Transverse colon (tissue), 4 donors: ENCODE results near the gene PLCB1. TPM values are rescaled to one million over a fixed set of nuclear protein-coding genes. Genes with fewer than 3 reads are reported as not detected.

ENCODE experiments used
- DNase-seq: peaks from one replicate; pipeline ENCODE4 v3.0.0-alpha.2; 2019
- H3K27ac ChIP-seq, 4 donors: fragments of 200-600 bp; sonication (generic); 2 replicates each; pipeline ENCODE4 v1.5.1; 2016 to 2018; ENCODE audit warnings: inconsistent platforms in 4 of 4
- H3K27me3 ChIP-seq: fragments of 200-600 bp; sonication (generic); 2 replicates; pipeline ENCODE4 v1.5.1; 2017; ENCODE audit warnings: inconsistent platforms
- H3K36me3 ChIP-seq, 4 donors: fragments of 200-600 bp; sonication (generic); 2 replicates each; pipeline ENCODE4 v1.5.1; 2017 to 2019; ENCODE audit warnings: inconsistent platforms in 4 of 4
- H3K4me1 ChIP-seq, 4 donors: fragments of 200-600 bp; sonication (generic); 2 replicates each; pipeline ENCODE4 v1.5.1; 2017 to 2020; ENCODE audit warnings: inconsistent platforms in 4 of 4
- H3K4me3 ChIP-seq, 4 donors: fragments of 200-600 bp; sonication (generic); 1 replicate in 1 of 4; 2 replicates in 3 of 4; pipeline versions ENCODE4 v1.5.1 to v1.6.1; 2017 to 2019; ENCODE audit warnings: inconsistent platforms in 4 of 4
- H3K9me3 ChIP-seq, 2 donors: fragments of 200-600 bp; sonication (generic); 2 replicates each; pipeline ENCODE4 v1.5.1; 2017 to 2019; ENCODE audit warnings: inconsistent platforms in 2 of 2
- EP300 ChIP-seq: sonication (generic); formaldehyde crosslinking; IDR thresholded peaks from one replicate; pipeline ENCODE4 v1.6.1; 2017; ENCODE audit warnings: antibody characterized with exemption, low read depth
- WGBS, 2 donors: methylation state at CpG; one replicate each; pipeline ENCODE4 v1.1.5; 2018; ENCODE audit warnings: low coverage in 1 of 2; 5-methylcytosine and 5-hydroxymethylcytosine counted together
- in situ Hi-C, 4 donors: fragments of 200-750 bp; cut with MboI; loops; one replicate each; pipeline versions ENCODE4 v1.15.0 to v1.15.1; 2017; ENCODE audit warnings: low sequenced_read_pairs in 3 of 4, low pct_ligation_motif_present in 1 of 4, low pct_unique_long_range_greater_than_20kb in 1 of 4
- intact Hi-C: fragments of 100-400 bp; cut with DNase I; formaldehyde crosslinking; loops from one replicate; pipeline ENCODE4 v1.15.1; 2023; ENCODE audit warnings: low total_unique reads
- small RNA-seq, 4 donors: library from RNA; depleted of rRNA; stranded (forward); fragments of <200 nt; gene quantifications; one replicate each; pipeline ENCODE3, GENCODE V24; 2016
- total RNA-seq, 4 donors: library from RNA; depleted of rRNA; stranded (reverse); fragments of >200 nt; gene quantifications; one replicate each; pipeline ENCODE4 v1.1.0, GENCODE V29; 2016

The PLCB1 gene
- total RNA-seq, 4 donors from 2014 or later: 13.1 to 18.6 (median 15.8) TPM

- Histone ChIP-seq H3K4me1 (no peaks in the 10 kb centered on the region), H3K9me3 (no peaks in the 10 kb centered on the region)
Measured at GRCh38 chr20:8934362-8934761, 802.3 kb downstream of the PLCB1 start.

More at GRCh38 chr20:8934362-8934761, 802.3 kb downstream of the PLCB1 start:
- no peaks in the 10 kb centered on the region for H3K27me3 ChIP-seq
- no peak overlapping the region for H3K27ac ChIP-seq
- WGBS, 2 donors: 83 to 88% methylated on average over 1 to 4 of the region's 4 CpGs
- no peak for TF ChIP-seq EP300
- no peak overlapping the region for H3K4me3 ChIP-seq
- DNase-seq: no peak
- in situ Hi-C loops (no loop called here), intact Hi-C loops (no loop called here)
- no peaks in the 10 kb centered on the region for H3K36me3 ChIP-seq

Small RNA genes lying within 50 kb of the gene (small RNA-seq; reads per million reads assigned to genes)
- gene AL445567.1 (0 reads per million in 4 donors), gene RNU105B (0 reads per million in 4 donors)

Other genes with a start within 250 kb of the PLCB1 start
- not detected for gene HAO1, start 191.8 kb upstream of the PLCB1 start, total RNA-seq
- 10 to 100 TPM; 23.6 to 32.9 (median 28.1) TPM for gene TMX4, start 112.5 kb upstream of the PLCB1 start, total RNA-seq